Cardiac fibroblast (primary cell): ENCODE measurements around the gene DCHS1.
A peak's percentile ranks its signal among the peaks of the same experiment; 100 is the strongest.

Experiments
- DNase-seq, 2 donors: peaks; one replicate each; pipeline versions ENCODE4 v3.0.0 to v3.0.0-alpha.2; 2010; ENCODE audit warnings: low read depth in 2 of 2
- H3K4me3 ChIP-seq, 2 donors: replicated peaks in 1 of 2; 1 replicate in 1 of 2; 2 replicates in 1 of 2; pipeline ENCODE4 v1.5.1; 2011; ENCODE audit warnings: low read depth in 2 of 2, low read length in 2 of 2, mild to moderate bottlenecking in 2 of 2, moderate library complexity in 1 of 2
- CTCF ChIP-seq: IDR thresholded peaks from one replicate; pipeline ENCODE4 v1.5.1; 2011; ENCODE audit warnings: low read depth, mild to moderate bottlenecking, low read length, inconsistent platforms

The DCHS1 gene

GRCh38 chr11:6636480-6636879, 19.1 kb downstream of the DCHS1 start:
- DNase-seq: no peak
- H3K4me3 ChIP-seq: no peak overlapping the region
- no peak for TF ChIP-seq CTCF

- DNase-seq: peak; percentile 46 to 81
- TF ChIP-seq CTCF: no peak
- H3K4me3 ChIP-seq: no peak overlapping the region
Measured at GRCh38 chr11:6635082-6635932, 20.3 kb downstream of the DCHS1 start.

GRCh38 chr11:6634534-6634933, 21.1 kb downstream of the DCHS1 start:
- no peak for TF ChIP-seq CTCF
- DNase-seq: no peak
- no peak overlapping the region for H3K4me3 ChIP-seq

GRCh38 chr11:6633422-6634408, 21.9 kb downstream of the DCHS1 start:
- DNase-seq: no peak
- no peak overlapping the region for H3K4me3 ChIP-seq
- TF ChIP-seq CTCF: no peak

GRCh38 chr11:6632116-6633073, 23.2 kb downstream of the DCHS1 start:
- no peak overlapping the region for H3K4me3 ChIP-seq
- no peak for DNase-seq
- no peak for TF ChIP-seq CTCF

GRCh38 chr11:6631361-6631890, 24.2 kb downstream of the DCHS1 start:
- no peak for DNase-seq
- no peak for TF ChIP-seq CTCF

More at GRCh38 chr11:6631361-6631890, 24.2 kb downstream of the DCHS1 start:
- no peak overlapping the region for H3K4me3 ChIP-seq
